ENCODE data around the gene CHST8.

DNA sequence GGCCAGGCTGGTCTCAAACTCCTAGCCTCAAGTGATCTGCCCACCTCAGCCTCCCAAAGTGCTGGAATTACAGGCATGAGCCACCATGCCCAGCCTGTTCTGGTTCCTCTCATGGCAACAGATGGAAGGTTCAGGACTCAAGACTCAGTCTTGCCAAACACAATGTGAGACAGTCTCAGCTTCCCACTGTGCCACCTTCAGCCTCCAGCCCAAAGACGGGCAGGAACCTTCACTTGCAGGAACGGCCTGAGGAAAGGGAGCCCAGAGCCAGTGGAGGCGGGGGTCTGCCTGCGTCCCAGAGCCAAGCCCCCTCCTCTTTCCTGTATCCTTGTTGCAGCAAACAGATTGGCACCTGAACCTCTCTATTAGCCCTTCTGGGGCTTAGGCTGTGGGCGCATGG, 2.9 kb upstream of the CHST8 start:
- no peak for TF ChIP-seq POLR2AphosphoS5 (IDR thresholded peaks at IDR 0.05)
- TF ChIP-seq, protein P1, sequence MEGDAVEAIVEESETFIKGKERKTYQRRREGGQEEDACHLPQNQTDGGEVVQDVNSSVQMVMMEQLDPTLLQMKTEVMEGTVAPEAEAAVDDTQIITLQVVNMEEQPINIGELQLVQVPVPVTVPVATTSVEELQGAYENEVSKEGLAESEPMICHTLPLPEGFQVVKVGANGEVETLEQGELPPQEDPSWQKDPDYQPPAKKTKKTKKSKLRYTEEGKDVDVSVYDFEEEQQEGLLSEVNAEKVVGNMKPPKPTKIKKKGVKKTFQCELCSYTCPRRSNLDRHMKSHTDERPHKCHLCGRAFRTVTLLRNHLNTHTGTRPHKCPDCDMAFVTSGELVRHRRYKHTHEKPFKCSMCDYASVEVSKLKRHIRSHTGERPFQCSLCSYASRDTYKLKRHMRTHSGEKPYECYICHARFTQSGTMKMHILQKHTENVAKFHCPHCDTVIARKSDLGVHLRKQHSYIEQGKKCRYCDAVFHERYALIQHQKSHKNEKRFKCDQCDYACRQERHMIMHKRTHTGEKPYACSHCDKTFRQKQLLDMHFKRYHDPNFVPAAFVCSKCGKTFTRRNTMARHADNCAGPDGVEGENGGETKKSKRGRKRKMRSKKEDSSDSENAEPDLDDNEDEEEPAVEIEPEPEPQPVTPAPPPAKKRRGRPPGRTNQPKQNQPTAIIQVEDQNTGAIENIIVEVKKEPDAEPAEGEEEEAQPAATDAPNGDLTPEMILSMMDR (IDR thresholded peaks at IDR 0.05) = no peak
- no peak for TF ChIP-seq EP300 (IDR thresholded peaks at IDR 0.05)
- TF ChIP-seq POLR2A (IDR thresholded peaks at IDR 0.05; ENCODE audit: low read depth) = no peak
